Osteoblast (primary cell): ENCODE results near the gene TOMT. TPM values are rescaled to one million over a fixed set of nuclear protein-coding genes. Genes with fewer than 3 reads are reported as not detected.

Source experiments
- DNase-seq: peaks from one replicate; pipeline ENCODE4 v3.0.0; 2011; ENCODE audit warnings: low spot score, mixed read lengths; ENCODE audit not compliant: insufficient read length; ENCODE audit errors: missing footprints
- H2AFZ ChIP-seq: 2 replicates; pipeline ENCODE4 v1.6.0; 2011; ENCODE audit warnings: mild to moderate bottlenecking, low read length
- H3K27ac ChIP-seq: 2 replicates; pipeline ENCODE4 v1.5.1; 2011; ENCODE audit warnings: mild to moderate bottlenecking, low read depth, low read length, moderate library complexity
- H3K27me3 ChIP-seq: 2 replicates; pipeline ENCODE4 v1.6.0; 2012; ENCODE audit warnings: mild to moderate bottlenecking, control low read depth, inconsistent platforms, low read length, moderate library complexity; ENCODE audit not compliant: insufficient read depth
- H3K36me3 ChIP-seq: 2 replicates; pipeline ENCODE4 v1.5.1; 2011; ENCODE audit warnings: mild to moderate bottlenecking, low read length, control low read depth, moderate library complexity; ENCODE audit not compliant: insufficient read depth
- H3K4me1 ChIP-seq: 2 replicates; pipeline ENCODE4 v1.5.1; 2011; ENCODE audit warnings: mild to moderate bottlenecking, low read length, control low read depth, moderate library complexity; ENCODE audit not compliant: insufficient read depth
- H3K4me2 ChIP-seq: 2 replicates; pipeline ENCODE4 v1.6.0; 2011; ENCODE audit warnings: mild to moderate bottlenecking, low read length; ENCODE audit not compliant: insufficient read depth
- H3K4me3 ChIP-seq: fragments of 200-600 bp; sonication (generic); 3 replicates; pipeline ENCODE4 v1.5.1; 2012; ENCODE audit warnings: mild to moderate bottlenecking, low read length, inconsistent platforms; ENCODE audit not compliant: insufficient read depth
- H3K79me2 ChIP-seq: 2 replicates; pipeline ENCODE4 v1.6.0; 2012; ENCODE audit warnings: mild to moderate bottlenecking, low read length, control low read depth, inconsistent platforms; ENCODE audit not compliant: insufficient read depth
- H3K9me3 ChIP-seq: 2 replicates; pipeline ENCODE4 v1.5.1; 2011; ENCODE audit warnings: low read depth, low read length, control low read depth
- H4K20me1 ChIP-seq: 2 replicates; pipeline ENCODE4 v1.6.0; 2012; ENCODE audit warnings: mild to moderate bottlenecking, low read length, control low read depth; ENCODE audit not compliant: insufficient read depth
- total RNA-seq: library from RNA; depleted of rRNA; stranded (reverse); fragments of >200 nt; gene quantifications from 2 replicates; pipeline ENCODE4 v1.2.3, GENCODE V29; 2012
- TF ChIP-seq, protein P1 (sequence below): IDR thresholded peaks from 2 replicates; pipeline ENCODE4 v1.5.1; 2011; ENCODE audit warnings: mild to moderate bottlenecking, low read depth, low read length, moderate library complexity; ENCODE audit errors: extremely low read depth

TOMT gene
- total RNA-seq, 1 donor, result not detected

DNA sequence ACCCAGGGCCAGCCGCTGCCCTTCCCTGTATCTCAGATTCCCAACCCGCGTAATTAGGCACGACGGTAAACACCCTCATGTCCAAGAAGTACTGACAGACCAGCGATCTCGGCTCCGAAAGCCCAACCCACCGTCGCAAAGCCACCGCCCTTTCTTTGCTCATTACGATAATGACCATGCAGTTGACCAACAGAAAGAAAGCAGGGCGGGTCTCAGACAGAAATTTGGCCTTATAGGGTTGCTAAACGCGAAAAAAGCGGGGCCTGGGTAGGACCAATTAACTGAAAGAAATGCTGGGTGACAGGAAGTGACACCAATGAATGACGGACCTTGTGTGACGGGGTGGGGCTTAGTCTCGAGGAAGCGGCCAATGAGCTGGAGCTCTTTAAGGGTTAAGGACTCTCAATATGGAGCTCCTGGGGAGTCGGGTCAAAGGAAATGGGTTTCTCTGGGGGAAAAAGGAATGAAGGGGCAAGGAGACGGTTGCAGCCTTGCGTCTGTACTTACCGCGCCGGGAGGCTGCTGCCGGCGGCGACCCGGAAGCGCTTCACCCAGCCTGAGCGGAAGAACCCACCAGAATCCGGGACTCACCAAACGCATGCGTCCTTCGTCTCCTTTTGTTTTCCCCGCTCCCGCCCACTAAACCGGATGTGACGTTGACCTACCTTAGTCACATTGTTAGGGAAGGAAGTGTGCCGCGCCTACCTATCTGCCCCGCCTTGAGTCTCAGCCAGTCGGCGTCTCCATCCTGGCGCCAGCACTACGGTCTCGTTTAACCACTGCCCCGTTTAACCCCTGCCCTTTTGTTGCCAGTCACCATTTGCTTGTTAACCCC is 6.6 kb downstream of the TOMT start, which contains the start of gene ANAPC15:
Gene ANAPC15, minus strand, starts transcription at position 553 of the 835 bp plus-strand sequence. CDS start 1,419 bp downstream, outside the sequence.
- Histone ChIP-seq H3K27me3 (no peaks in the 10 kb centered on the region), H3K27ac (peak within 1 kb of the TSS; percentile 100), H3K4me1 (peaks cover 33% of the 10 kb centered on the region), H3K4me3 (peak within 1 kb of the TSS; percentile 91), H3K36me3 (no peaks in the 10 kb centered on the region), H3K79me2 (peaks cover 8% of the 10 kb centered on the region), H3K4me2 (peak within 1 kb of the TSS; percentile 96), H4K20me1 (no peaks in the 10 kb centered on the region), H2AFZ (peak within 1 kb of the TSS; percentile 97), H3K9me3 (no peaks in the 10 kb centered on the region)
- peak; percentile 94 for DNase-seq
- TF ChIP-seq, protein P1, sequence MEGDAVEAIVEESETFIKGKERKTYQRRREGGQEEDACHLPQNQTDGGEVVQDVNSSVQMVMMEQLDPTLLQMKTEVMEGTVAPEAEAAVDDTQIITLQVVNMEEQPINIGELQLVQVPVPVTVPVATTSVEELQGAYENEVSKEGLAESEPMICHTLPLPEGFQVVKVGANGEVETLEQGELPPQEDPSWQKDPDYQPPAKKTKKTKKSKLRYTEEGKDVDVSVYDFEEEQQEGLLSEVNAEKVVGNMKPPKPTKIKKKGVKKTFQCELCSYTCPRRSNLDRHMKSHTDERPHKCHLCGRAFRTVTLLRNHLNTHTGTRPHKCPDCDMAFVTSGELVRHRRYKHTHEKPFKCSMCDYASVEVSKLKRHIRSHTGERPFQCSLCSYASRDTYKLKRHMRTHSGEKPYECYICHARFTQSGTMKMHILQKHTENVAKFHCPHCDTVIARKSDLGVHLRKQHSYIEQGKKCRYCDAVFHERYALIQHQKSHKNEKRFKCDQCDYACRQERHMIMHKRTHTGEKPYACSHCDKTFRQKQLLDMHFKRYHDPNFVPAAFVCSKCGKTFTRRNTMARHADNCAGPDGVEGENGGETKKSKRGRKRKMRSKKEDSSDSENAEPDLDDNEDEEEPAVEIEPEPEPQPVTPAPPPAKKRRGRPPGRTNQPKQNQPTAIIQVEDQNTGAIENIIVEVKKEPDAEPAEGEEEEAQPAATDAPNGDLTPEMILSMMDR, result no peak

DNA sequence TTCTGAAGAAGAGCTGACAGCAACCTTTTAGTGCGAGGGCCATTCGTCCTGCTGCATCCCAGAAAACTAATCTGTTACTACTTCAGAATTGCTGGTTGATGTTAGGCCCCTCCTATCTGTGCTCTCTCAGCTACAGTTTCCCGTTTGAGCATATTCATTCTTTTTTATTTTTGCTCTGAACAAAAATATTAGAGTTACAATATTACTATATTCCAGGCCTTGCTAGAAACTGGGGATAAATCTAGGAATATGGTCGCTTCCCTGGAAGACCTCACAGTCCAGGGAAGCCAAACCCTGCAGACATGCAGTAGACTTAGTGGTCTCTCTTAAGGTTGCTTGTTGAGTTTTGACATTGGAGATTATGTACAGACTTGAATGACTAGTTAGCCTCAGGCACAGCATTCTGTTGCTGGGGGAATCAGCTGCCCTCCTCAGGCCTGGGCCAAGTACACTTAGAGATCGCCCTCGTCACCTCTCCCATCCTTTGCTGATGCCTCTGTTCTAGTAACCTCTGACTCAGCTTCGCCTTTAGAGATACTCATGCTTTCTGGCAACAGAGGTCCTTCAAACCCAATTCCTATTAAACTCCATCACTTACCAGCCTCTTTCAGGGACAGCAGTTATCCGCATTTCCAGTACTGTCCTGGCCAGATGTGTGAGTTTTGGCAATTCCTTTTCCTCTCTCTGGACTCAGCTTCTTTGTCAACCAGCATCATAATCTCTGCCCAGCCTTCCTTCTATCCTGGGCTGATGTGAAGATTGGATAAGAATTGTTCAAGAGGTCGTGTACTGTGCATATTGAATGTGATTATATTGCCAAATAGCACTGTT is 7.5 kb downstream of the TOMT start:
- H3K4me2 ChIP-seq, result peak overlapping the region; percentile 96
- peak overlapping the region; percentile 97 for H2AFZ ChIP-seq
- no peaks in the 10 kb centered on the region for H3K27me3 ChIP-seq
- no peaks in the 10 kb centered on the region for H3K9me3 ChIP-seq
- peak; percentile 84 for DNase-seq
- no peaks in the 10 kb centered on the region for H3K36me3 ChIP-seq
- H3K4me3 ChIP-seq, result peak overlapping the region; percentile 91
- peaks cover 8% of the 10 kb centered on the region for H3K79me2 ChIP-seq
- H3K27ac ChIP-seq, result peak overlapping the region; percentile 100
- H3K4me1 ChIP-seq, result peaks cover 33% of the 10 kb centered on the region
- H4K20me1 ChIP-seq, result no peaks in the 10 kb centered on the region
- TF ChIP-seq, protein P1, result no peak

DNA sequence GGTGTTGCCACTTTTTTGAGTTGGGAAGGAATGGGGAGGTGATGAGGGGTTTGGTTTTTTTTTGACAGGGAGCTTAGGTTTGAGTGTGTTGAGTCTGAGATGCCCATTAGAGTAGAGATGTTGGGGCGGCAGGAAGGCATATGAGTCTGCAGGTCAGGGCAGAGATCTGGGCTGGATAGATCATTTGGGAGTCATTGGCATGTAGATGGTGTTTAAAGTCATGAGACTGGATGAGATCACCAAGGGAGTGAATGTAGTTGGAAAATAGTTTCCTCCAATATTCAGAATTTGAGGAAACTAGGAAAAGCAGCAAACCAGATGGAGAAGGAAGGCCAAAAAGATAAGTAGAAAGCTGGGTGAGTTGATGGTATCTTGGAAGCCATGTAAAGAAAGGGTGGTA is 8.8 kb downstream of the TOMT start:
- Histone ChIP-seq H3K79me2 (peaks cover 8% of the 10 kb centered on the region), H2AFZ (peak overlapping the region; percentile 82), H3K4me1 (peaks cover 33% of the 10 kb centered on the region), H3K27ac (peak overlapping the region; percentile 100), H3K27me3 (no peaks in the 10 kb centered on the region), H3K9me3 (no peaks in the 10 kb centered on the region), H3K4me2 (peak overlapping the region; percentile 14), H3K4me3 (no peak overlapping the region), H3K36me3 (no peaks in the 10 kb centered on the region), H4K20me1 (no peaks in the 10 kb centered on the region)
- peak; percentile 75 for DNase-seq
- TF ChIP-seq, protein P1, result no peak
